H9 (cell line): ENCODE results near the gene ATP13A3. TPM values are rescaled to one million over a fixed set of nuclear protein-coding genes. Genes with fewer than 3 reads are reported as not detected.

Source experiments
- DNase-seq: peaks from one replicate; pipeline ENCODE4 v3.0.0-alpha.2; 2017
- H2AFZ ChIP-seq: one replicate; pipeline ENCODE4 v1.6.1; 2013; ENCODE audit warnings: mild to moderate bottlenecking, low read length, control low read depth, moderate library complexity
- H2AK5ac ChIP-seq: 2 replicates; pipeline ENCODE4 v1.6.1; 2013; ENCODE audit warnings: low read length, control low read depth, mixed read lengths; ENCODE audit not compliant: insufficient read length
- H2BK120ac ChIP-seq: one replicate; pipeline ENCODE4 v1.6.1; 2013; ENCODE audit warnings: low read depth, mild to moderate bottlenecking, low read length, control low read depth, inconsistent platforms; ENCODE audit not compliant: poor library complexity, severe bottlenecking
- H2BK12ac ChIP-seq: 2 replicates; pipeline ENCODE4 v1.6.1; 2013; ENCODE audit warnings: low read length, control low read depth, mixed read lengths, low read depth; ENCODE audit not compliant: insufficient read length
- H2BK15ac ChIP-seq: 2 replicates; pipeline ENCODE4 v1.6.1; 2013; ENCODE audit warnings: low read depth, low read length, control low read depth
- H2BK20ac ChIP-seq: one replicate; pipeline ENCODE4 v1.6.1; 2013; ENCODE audit warnings: low read depth, mild to moderate bottlenecking, low read length, control low read depth, inconsistent platforms; ENCODE audit not compliant: poor library complexity, severe bottlenecking
- H2BK5ac ChIP-seq: 2 replicates; pipeline ENCODE4 v1.6.1; 2013; ENCODE audit warnings: low read length, control low read depth, mixed read lengths; ENCODE audit not compliant: insufficient read length
- H3K14ac ChIP-seq: 2 replicates; pipeline ENCODE4 v1.6.1; 2013; ENCODE audit warnings: low read length, control low read depth; ENCODE audit not compliant: insufficient read depth
- H3K18ac ChIP-seq: 2 replicates; pipeline ENCODE4 v1.6.1; 2013; ENCODE audit warnings: low read depth, mild to moderate bottlenecking, mixed read lengths, low read length, control low read depth; ENCODE audit not compliant: insufficient read length
- H3K23ac ChIP-seq: 2 replicates; pipeline ENCODE4 v1.6.1; 2013; ENCODE audit warnings: low read length, control low read depth, mixed read lengths, low read depth; ENCODE audit not compliant: insufficient read length
- H3K23me2 ChIP-seq: 2 replicates; pipeline ENCODE4 v1.6.1; 2013; ENCODE audit warnings: low read depth, mild to moderate bottlenecking, mixed read lengths, low read length, control low read depth; ENCODE audit not compliant: insufficient read length, poor library complexity, severe bottlenecking
- H3K27ac ChIP-seq: 2 replicates; pipeline ENCODE4 v1.5.1; 2013; ENCODE audit warnings: low read length, control low read depth, mixed read lengths, low read depth; ENCODE audit not compliant: insufficient read length
- H3K27me3 ChIP-seq: 2 replicates; pipeline ENCODE4 v1.6.1; 2013; ENCODE audit warnings: low read length, control low read depth, inconsistent platforms; ENCODE audit not compliant: insufficient read depth
- H3K4ac ChIP-seq: 2 replicates; pipeline ENCODE4 v1.6.1; 2013; ENCODE audit warnings: low read depth, mild to moderate bottlenecking, control low read depth, inconsistent platforms, low read length, moderate library complexity
- H3K4me1 ChIP-seq: 2 replicates; pipeline ENCODE4 v1.6.1; 2013; ENCODE audit warnings: low read length, control low read depth, inconsistent platforms; ENCODE audit not compliant: insufficient read depth
- H3K4me2 ChIP-seq: 2 replicates; pipeline ENCODE4 v1.6.1; 2013; ENCODE audit warnings: low read length, control low read depth, mixed read lengths; ENCODE audit not compliant: insufficient read length, insufficient read depth
- H3K56ac ChIP-seq: 2 replicates; pipeline ENCODE4 v1.6.1; 2013; ENCODE audit warnings: low read depth, mild to moderate bottlenecking, mixed read lengths, low read length, control low read depth; ENCODE audit not compliant: insufficient read length
- H3K79me1 ChIP-seq: 2 replicates; pipeline ENCODE4 v1.6.1; 2013; ENCODE audit warnings: low read depth, mild to moderate bottlenecking, moderate library complexity, low read length, control low read depth, inconsistent platforms; ENCODE audit not compliant: insufficient read depth, poor library complexity, severe bottlenecking
- H3K79me2 ChIP-seq: 2 replicates; pipeline ENCODE4 v1.6.1; 2013; ENCODE audit warnings: low read length, control low read depth, inconsistent platforms; ENCODE audit not compliant: insufficient read depth
- H3K9ac ChIP-seq: 2 replicates; pipeline ENCODE4 v1.6.1; 2013; ENCODE audit warnings: low read length, control low read depth, mixed read lengths; ENCODE audit not compliant: insufficient read length; ENCODE audit errors: extremely low read depth
- H3K9me3 ChIP-seq: one replicate; pipeline ENCODE4 v1.6.1; 2013; ENCODE audit warnings: low read depth, low read length, inconsistent platforms; ENCODE audit not compliant: control insufficient read depth
- H3T11ph ChIP-seq: one replicate; pipeline ENCODE4 v1.6.1; 2013; ENCODE audit warnings: mild to moderate bottlenecking, low read length, control low read depth, inconsistent platforms
- H4K20me1 ChIP-seq: one replicate; pipeline ENCODE4 v1.6.1; 2013; ENCODE audit not compliant: control insufficient read depth, insufficient read length, insufficient read depth
- H4K5ac ChIP-seq: 2 replicates; pipeline ENCODE4 v1.6.1; 2013; ENCODE audit warnings: low read depth, mild to moderate bottlenecking, mixed read lengths, low read length, control low read depth; ENCODE audit not compliant: insufficient read length
- H4K8ac ChIP-seq: replicated peaks from 2 replicates; pipeline ENCODE4 v1.6.1; 2013; ENCODE audit warnings: low read length, control low read depth, mixed read lengths, low read depth; ENCODE audit not compliant: insufficient read length
- H4K91ac ChIP-seq: 2 replicates; pipeline ENCODE4 v1.6.1; 2013; ENCODE audit warnings: low read depth, mild to moderate bottlenecking, moderate library complexity, mixed read lengths, low read length, control low read depth; ENCODE audit not compliant: insufficient read length
- H3K27ac Mint-ChIP-seq, 3 experiments: 2 replicates in 2 of 3; 3 replicates in 1 of 3; pipeline ENCODE4 v1.8.0; 2020 to 2021; ENCODE audit warnings: mixed read lengths in 3 of 3, mild to moderate bottlenecking in 1 of 3, moderate library complexity in 1 of 3
- H3K27me3 Mint-ChIP-seq: 2 replicates; pipeline ENCODE4 v1.8.0; 2021; ENCODE audit warnings: low read depth, mild to moderate bottlenecking, moderate library complexity, mixed read lengths
- H3K36me3 Mint-ChIP-seq, 3 experiments: 2 replicates in 2 of 3; 3 replicates in 1 of 3; pipeline ENCODE4 v1.8.0; 2020 to 2021; ENCODE audit warnings: low read depth in 3 of 3, mixed read lengths in 3 of 3; ENCODE audit not compliant: insufficient read depth in 1 of 3
- H3K4me1 Mint-ChIP-seq, 2 experiments: 2 replicates each; pipeline ENCODE4 v1.8.0; 2020; ENCODE audit warnings: mixed read lengths in 2 of 2
- H3K4me3 Mint-ChIP-seq, 2 experiments: 2 replicates in 1 of 2; 3 replicates in 1 of 2; pipeline ENCODE4 v1.8.0; 2020 to 2021; ENCODE audit warnings: mild to moderate bottlenecking in 2 of 2, mixed read lengths in 2 of 2, moderate library complexity in 1 of 2
- H3K9me3 Mint-ChIP-seq, 2 experiments: 2 replicates in 1 of 2; 3 replicates in 1 of 2; pipeline ENCODE4 v1.8.0; 2020; ENCODE audit warnings: mild to moderate bottlenecking in 2 of 2, mixed read lengths in 2 of 2, moderate library complexity in 1 of 2
- CTCF ChIP-seq: fragments of 200-600 bp; sonication (generic); conservative IDR thresholded peaks from 3 replicates; pipeline ENCODE4 v1.8.0; 2021; ENCODE audit warnings: antibody characterized with exemption, mild to moderate bottlenecking
- WGBS: extraction: QIAGEN DNeasy Blood & Tissue Kit; methylation state at CpG from one replicate; pipeline ENCODE4 v1.1.7; 2013; ENCODE audit warnings: missing lambda C conversion rate, low lambda C conversion rate, mixed read lengths; ENCODE audit not compliant: insufficient read length; ENCODE audit errors: extremely low coverage; 5-methylcytosine and 5-hydroxymethylcytosine counted together
- total RNA-seq: library from RNA; stranded (reverse); gene quantifications from 2 replicates; pipeline ENCODE4 v1.2.1, GENCODE V29; 2021

The ATP13A3 gene
- total RNA-seq, 1 experiment from 2014 or later, result 78.5 TPM

DNA sequence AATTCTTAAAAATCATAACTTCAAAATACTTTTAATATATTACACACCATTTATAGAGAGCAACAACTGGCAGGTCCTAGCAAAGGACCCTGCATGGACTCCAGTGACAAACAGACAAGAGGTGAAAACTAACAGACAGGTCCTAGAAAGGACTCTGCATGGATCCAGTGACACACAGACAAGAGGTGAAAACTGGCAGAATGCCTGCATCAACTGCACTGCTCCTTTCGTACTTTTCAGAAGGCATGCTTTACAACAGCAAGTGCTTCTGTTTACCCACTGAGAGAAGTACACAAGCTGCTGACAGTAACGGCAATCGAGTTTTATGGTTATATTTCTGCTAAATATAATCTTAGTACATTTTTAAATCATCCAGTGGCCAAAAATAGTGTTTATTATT lies 63.5 kb downstream of the ATP13A3 start:
- Mint-ChIP-seq H3K9me3 (no peaks in the 10 kb centered on the region), H3K36me3 (peaks cover 10 to 51% (median 44%) of the 10 kb centered on the region in 3 experiments; a peak in 6 of 7 replicates)
- no peak overlapping the region for H3K56ac ChIP-seq

More for the DNA sequence above, 63.5 kb downstream of the ATP13A3 start:
- H3K79me1 ChIP-seq, result no peaks in the 10 kb centered on the region
- H3K4me1 ChIP-seq, result no peaks in the 10 kb centered on the region
- no peak overlapping the region for H2BK15ac ChIP-seq
- Mint-ChIP-seq H3K27ac (no peak overlapping the region), H3K4me1 (no peaks in the 10 kb centered on the region), H3K4me3 (no peak overlapping the region), H3K27me3 (no peaks in the 10 kb centered on the region)
- no peaks in the 10 kb centered on the region for H3K9me3 ChIP-seq
- no peak overlapping the region for H4K91ac ChIP-seq
- no peaks in the 10 kb centered on the region for H3K27me3 ChIP-seq
- no peak overlapping the region for H4K8ac ChIP-seq
- H3K23me2 ChIP-seq, result no peaks in the 10 kb centered on the region
- no peak overlapping the region for H2AK5ac ChIP-seq
- H2AFZ ChIP-seq, result no peak overlapping the region
- DNase-seq, result no peak
- H3K23ac ChIP-seq, result no peak overlapping the region
- no peak overlapping the region for H3K18ac ChIP-seq
- no peak overlapping the region for H2BK120ac ChIP-seq
- no peak overlapping the region for H3K9ac ChIP-seq
- H3K4ac ChIP-seq, result no peak overlapping the region
- no peaks in the 10 kb centered on the region for H3K79me2 ChIP-seq
- no CpG with 5 or more reads among the region's 3 CpGs for WGBS
- H2BK20ac ChIP-seq, result no peak overlapping the region
- no peak overlapping the region for H2BK5ac ChIP-seq
- H3T11ph ChIP-seq, result no peak overlapping the region
- H4K20me1 ChIP-seq, result no peaks in the 10 kb centered on the region
- no peak overlapping the region for H3K14ac ChIP-seq
- TF ChIP-seq CTCF, result no peak
- H3K4me2 ChIP-seq, result no peak overlapping the region
- no peak overlapping the region for H4K5ac ChIP-seq
- no peak overlapping the region for H3K27ac ChIP-seq
- no peak overlapping the region for H2BK12ac ChIP-seq
